Superior temporal gyrus (tissue), 1 donor: ENCODE data around the gene FUZ.

Source experiments
- DNase-seq: peaks from one replicate; pipeline ENCODE4 v3.0.0-alpha.2; 2016; ENCODE audit errors: extremely low spot score

FUZ gene

GRCh38 chr19:49805822-49806619 is 7.1 kb downstream of the FUZ start:
- DNase-seq, result no peak

GRCh38 chr19:49803529-49803856 is 9.6 kb downstream of the FUZ start:
- no peak for DNase-seq

- DNase-seq, result no peak
These were observed 10.1 kb downstream of the FUZ start for GRCh38 chr19:49802836-49803528.

GRCh38 chr19:49801966-49802661 is 11.0 kb downstream of the FUZ start:
- peak; percentile 97 for DNase-seq

- DNase-seq, result no peak
These were observed 11.6 kb downstream of the FUZ start for GRCh38 chr19:49801401-49801888.

- no peak for DNase-seq
These were observed 12.3 kb downstream of the FUZ start for GRCh38 chr19:49800771-49801170.

GRCh38 chr19:49799798-49800376 is 13.2 kb downstream of the FUZ start:
- DNase-seq, result no peak

GRCh38 chr19:49799271-49799797 is 13.8 kb downstream of the FUZ start:
- no peak for DNase-seq

- DNase-seq, result no peak
These were observed 14.5 kb downstream of the FUZ start for GRCh38 chr19:49798574-49798973.

GRCh38 chr19:49795615-49796014 is 17.5 kb downstream of the FUZ start:
- DNase-seq, result no peak

GRCh38 chr19:49793561-49793840 is 19.6 kb downstream of the FUZ start:
- no peak for DNase-seq

- DNase-seq, result no peak
These were observed 20.1 kb downstream of the FUZ start for GRCh38 chr19:49792829-49793560.

GRCh38 chr19:49791776-49792445 is 21.2 kb downstream of the FUZ start:
- no peak for DNase-seq

GRCh38 chr19:49790866-49791265 is 22.2 kb downstream of the FUZ start:
- DNase-seq, result no peak

GRCh38 chr19:49788857-49789256 is 24.2 kb downstream of the FUZ start:
- no peak for DNase-seq

GRCh38 chr19:49787746-49788145 is 25.3 kb downstream of the FUZ start:
- no peak for DNase-seq

- no peak for DNase-seq
These were observed 26.7 kb downstream of the FUZ start for GRCh38 chr19:49786376-49786820.

GRCh38 chr19:49782515-49782914 is 30.6 kb downstream of the FUZ start:
- DNase-seq, result no peak

GRCh38 chr19:49781394-49781793 is 31.7 kb downstream of the FUZ start:
- no peak for DNase-seq

GRCh38 chr19:49780861-49781260 is 32.2 kb downstream of the FUZ start:
- no peak for DNase-seq
